ENCODE results near the gene SPON2. TPM values are rescaled to one million over a fixed set of nuclear protein-coding genes. Genes with fewer than 3 reads are reported as not detected.

The SPON2 gene
- polyA plus RNA-seq (2013, experiment 1 of 2): 5.9 TPM
- polyA plus RNA-seq (2013, experiment 2 of 2): 5.8 TPM

DNA sequence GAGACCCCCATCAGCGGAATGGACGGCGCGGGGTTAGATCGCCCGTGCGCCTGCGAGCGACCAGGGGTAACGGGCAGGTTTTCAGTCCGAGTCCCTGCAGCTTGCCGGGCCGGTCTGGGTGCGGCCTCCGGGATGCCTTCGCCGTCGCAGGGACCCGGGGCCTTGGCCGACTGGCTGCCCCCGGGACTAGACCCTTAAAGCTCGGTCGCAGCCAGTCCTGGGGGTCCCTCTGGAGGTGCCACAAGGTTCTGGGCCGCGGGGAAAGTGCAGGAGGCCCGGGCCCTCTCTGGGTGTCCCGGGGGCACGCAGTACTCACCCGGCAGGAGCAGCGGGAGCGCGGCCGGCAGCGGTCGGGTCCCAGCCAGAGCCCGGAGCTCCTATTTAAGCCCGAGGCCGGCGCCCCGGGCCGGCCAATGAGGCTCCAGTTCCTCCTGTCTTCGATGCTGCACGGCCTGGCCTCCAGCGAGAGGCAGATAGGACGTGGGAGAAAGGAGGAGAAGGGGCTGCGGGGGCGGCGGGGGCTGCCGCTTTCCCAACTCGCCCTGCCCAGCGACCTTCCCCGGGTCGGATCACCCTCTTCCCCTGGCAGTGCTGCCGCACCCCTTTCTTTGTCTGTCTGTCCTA is at the start of gene SPON2:
TSS of gene SPON2 (minus strand) at position 356 of the 624 bp plus-strand sequence.
- Histone ChIP-seq H3K36me3 (replicated peaks in 1 of 2; ENCODE audit: control insufficient read depth in 2 of 2, insufficient read depth in 2 of 2, low read length in 2 of 2) (no peaks in the 10 kb centered on the region), H2AFZ (ENCODE audit: low read length) (peak within 1 kb of the TSS; percentile 91), H2BK12ac (ENCODE audit: low read length) (peak within 1 kb of the TSS; percentile 22), H3K79me1 (ENCODE audit: low read depth, low read length) (peaks cover 5% of the 10 kb centered on the region), H2BK5ac (ENCODE audit: low read length) (peak within 1 kb of the TSS; percentile 75), H3K18ac (ENCODE audit: low read length) (peak within 1 kb of the TSS; percentile 97), H4K91ac (ENCODE audit: low read depth, low read length, poor library complexity) (peak within 1 kb of the TSS; percentile 9), H3K9ac (ENCODE audit: low read depth, low read length, poor library complexity) (peak within 1 kb of the TSS; percentile 78), H3K14ac (ENCODE audit: low read length) (peak within 1 kb of the TSS; percentile 97), H3K4me2 (ENCODE audit: insufficient read depth, low read length, poor library complexity, severe bottlenecking) (peak within 1 kb of the TSS; percentile 73), H3K27ac (replicated peaks; ENCODE audit: low read length) (no peak within 1 kb of the TSS), H2BK15ac (ENCODE audit: low read length) (peak within 1 kb of the TSS; percentile 85), H3K9me3 (replicated peaks in 1 of 2; ENCODE audit: control insufficient read depth in 2 of 2, insufficient read depth in 1 of 2, low read depth in 1 of 2, low read length in 2 of 2) (peaks cover 5 to 10% of the 10 kb centered on the region in 2 donors), H2BK120ac (ENCODE audit: low read depth, low read length) (peak within 1 kb of the TSS; percentile 47), H2AK5ac (ENCODE audit: low read depth, low read length) (peak within 1 kb of the TSS; percentile 96), H3K27me3 (ENCODE audit: control insufficient read depth in 3 of 3, insufficient read depth in 3 of 3, low read depth in 1 of 3, low read length in 3 of 3) (peaks cover 25 to 82% (median 57%) of the 10 kb centered on the region in 3 experiments), H3K4ac (ENCODE audit: low read length) (peak within 1 kb of the TSS; percentile 37), H4K8ac (ENCODE audit: low read depth, low read length) (no peak within 1 kb of the TSS), H3K23ac (ENCODE audit: low read depth, low read length, poor library complexity) (peak within 1 kb of the TSS; percentile 80), H3K4me1 (ENCODE audit: control insufficient read depth in 2 of 2, insufficient read depth in 1 of 2, low read depth in 1 of 2, low read length in 2 of 2) (peaks cover 0 to 7% of the 10 kb centered on the region in 2 donors), H3K4me3 (ENCODE audit: low read length in 2 of 2) (peak within 1 kb of the TSS; percentile 17 to 72)
- no CpG with 5 or more reads among the region's 54 CpGs for WGBS, 2 donors (ENCODE audit: extremely low coverage in 2 of 2, insufficient read length in 2 of 2, insufficient replicate concordance in 1 of 2)
- peak; percentile 47 for DNase-seq (ENCODE audit: low spot score)

DNA sequence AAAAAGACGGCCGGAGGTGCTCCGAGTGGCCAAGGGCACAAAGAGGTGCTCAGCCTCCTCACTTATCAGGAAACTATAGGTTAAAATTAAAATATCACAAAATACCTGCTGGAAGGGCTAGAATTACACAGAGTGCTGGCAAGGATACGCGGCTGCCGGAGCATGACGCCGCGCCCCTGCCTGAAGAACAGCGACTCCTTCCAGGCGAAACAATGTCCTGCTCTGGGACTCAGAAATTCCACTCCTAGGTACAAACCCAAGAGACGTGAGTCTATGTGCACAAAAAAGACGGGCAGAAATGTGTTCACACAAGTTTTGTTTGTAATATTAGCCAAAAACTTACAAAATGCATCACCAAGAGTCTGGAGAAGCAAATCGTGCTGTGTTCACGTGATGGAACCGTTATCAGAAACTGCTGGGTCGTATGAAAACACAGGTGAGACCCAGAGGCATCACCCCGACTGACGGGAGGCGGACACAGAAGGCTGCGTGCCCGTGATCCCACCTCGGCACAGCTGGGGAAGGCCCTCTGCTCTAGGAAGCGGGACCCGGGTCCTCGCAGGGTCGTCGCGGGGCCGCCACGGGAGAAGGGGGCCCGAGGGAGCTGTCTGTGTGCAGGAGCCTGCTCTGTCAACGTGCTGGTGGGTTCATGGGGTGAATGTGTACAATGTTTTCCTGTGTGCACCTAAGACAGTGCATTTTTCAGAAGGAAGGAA is 48.9 kb upstream of the SPON2 start:
- no peak overlapping the region for H2AFZ ChIP-seq (ENCODE audit: low read length)
- H2AK5ac ChIP-seq (ENCODE audit: low read depth, low read length): no peak overlapping the region
- no peak overlapping the region for H4K8ac ChIP-seq (ENCODE audit: low read depth, low read length)
- H3K79me1 ChIP-seq (ENCODE audit: low read depth, low read length): peaks cover 24% of the 10 kb centered on the region
- H3K4me2 ChIP-seq (ENCODE audit: insufficient read depth, low read length, poor library complexity, severe bottlenecking): no peak overlapping the region
- no peak overlapping the region for H2BK12ac ChIP-seq (ENCODE audit: low read length)
- no peaks in the 10 kb centered on the region for H3K4me1 ChIP-seq (ENCODE audit: control insufficient read depth in 2 of 2, insufficient read depth in 1 of 2, low read depth in 1 of 2, low read length in 2 of 2)
- H3K27me3 ChIP-seq (ENCODE audit: control insufficient read depth in 3 of 3, insufficient read depth in 3 of 3, low read depth in 1 of 3, low read length in 3 of 3): no peaks in the 10 kb centered on the region
- H4K91ac ChIP-seq (ENCODE audit: low read depth, low read length, poor library complexity): no peak overlapping the region
- H2BK5ac ChIP-seq (ENCODE audit: low read length): no peak overlapping the region
- H2BK15ac ChIP-seq (ENCODE audit: low read length): no peak overlapping the region
- no peak overlapping the region for H3K9ac ChIP-seq (ENCODE audit: low read depth, low read length, poor library complexity)
- no peak overlapping the region for H3K18ac ChIP-seq (ENCODE audit: low read length)
- H3K14ac ChIP-seq (ENCODE audit: low read length): no peak overlapping the region
- no peak for DNase-seq (ENCODE audit: low spot score)
- no peak overlapping the region for H2BK120ac ChIP-seq (ENCODE audit: low read depth, low read length)
- no peak overlapping the region for H3K27ac ChIP-seq (replicated peaks; ENCODE audit: low read length)
- no peak overlapping the region for H3K4me3 ChIP-seq (ENCODE audit: low read length in 2 of 2)
- H3K36me3 ChIP-seq (replicated peaks in 1 of 2; ENCODE audit: control insufficient read depth in 2 of 2, insufficient read depth in 2 of 2, low read length in 2 of 2): peaks cover 46 to 86% of the 10 kb centered on the region in 2 donors
- H3K4ac ChIP-seq (ENCODE audit: low read length): no peak overlapping the region
- no CpG with 5 or more reads among the region's 33 CpGs for WGBS, 2 donors (ENCODE audit: extremely low coverage in 2 of 2, insufficient read length in 2 of 2, insufficient replicate concordance in 1 of 2)
- peaks cover 0 to 3% of the 10 kb centered on the region in 2 donors for H3K9me3 ChIP-seq (replicated peaks in 1 of 2; ENCODE audit: control insufficient read depth in 2 of 2, insufficient read depth in 1 of 2, low read depth in 1 of 2, low read length in 2 of 2)
- H3K23ac ChIP-seq (ENCODE audit: low read depth, low read length, poor library complexity): peak overlapping the region; percentile 65

DNA sequence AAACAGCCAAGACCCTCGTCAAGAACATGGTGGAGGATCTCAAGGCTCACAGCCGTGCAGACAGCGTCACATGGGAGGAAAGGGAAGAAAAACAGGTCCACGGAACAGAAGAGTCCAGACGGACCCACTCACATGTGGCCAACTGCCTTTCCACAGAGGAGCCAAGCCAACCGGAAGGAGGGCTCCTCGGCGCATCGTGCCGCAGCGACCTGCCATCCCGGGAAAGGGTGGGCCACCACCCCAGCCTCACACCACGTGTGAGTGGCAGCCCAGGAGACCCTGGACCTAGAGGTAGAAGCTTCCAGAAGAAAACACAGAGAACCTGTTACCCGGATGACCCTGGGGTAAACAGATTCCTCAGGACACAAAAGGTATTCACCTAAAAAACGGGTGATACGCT is 48.2 kb upstream of the SPON2 start:
- Histone ChIP-seq H2BK5ac (ENCODE audit: low read length) (no peak overlapping the region), H2BK12ac (ENCODE audit: low read length) (peak overlapping the region; percentile 65), H3K4me1 (ENCODE audit: control insufficient read depth in 2 of 2, insufficient read depth in 1 of 2, low read depth in 1 of 2, low read length in 2 of 2) (no peaks in the 10 kb centered on the region), H4K91ac (ENCODE audit: low read depth, low read length, poor library complexity) (no peak overlapping the region), H3K4ac (ENCODE audit: low read length) (no peak overlapping the region), H3K4me2 (ENCODE audit: insufficient read depth, low read length, poor library complexity, severe bottlenecking) (no peak overlapping the region), H3K14ac (ENCODE audit: low read length) (no peak overlapping the region), H3K4me3 (ENCODE audit: low read length in 2 of 2) (peak overlapping the region in 1 of 2 donors; percentile 34), H3K27me3 (ENCODE audit: control insufficient read depth in 3 of 3, insufficient read depth in 3 of 3, low read depth in 1 of 3, low read length in 3 of 3) (no peaks in the 10 kb centered on the region), H3K18ac (ENCODE audit: low read length) (no peak overlapping the region), H2BK15ac (ENCODE audit: low read length) (no peak overlapping the region), H2BK120ac (ENCODE audit: low read depth, low read length) (no peak overlapping the region), H3K36me3 (replicated peaks in 1 of 2; ENCODE audit: control insufficient read depth in 2 of 2, insufficient read depth in 2 of 2, low read length in 2 of 2) (peaks cover 47 to 86% of the 10 kb centered on the region in 2 donors), H3K27ac (replicated peaks; ENCODE audit: low read length) (no peak overlapping the region), H2AFZ (ENCODE audit: low read length) (no peak overlapping the region), H3K23ac (ENCODE audit: low read depth, low read length, poor library complexity) (no peak overlapping the region), H3K79me1 (ENCODE audit: low read depth, low read length) (peaks cover 24% of the 10 kb centered on the region), H3K9ac (ENCODE audit: low read depth, low read length, poor library complexity) (no peak overlapping the region), H2AK5ac (ENCODE audit: low read depth, low read length) (no peak overlapping the region), H4K8ac (ENCODE audit: low read depth, low read length) (no peak overlapping the region), H3K9me3 (replicated peaks in 1 of 2; ENCODE audit: control insufficient read depth in 2 of 2, insufficient read depth in 1 of 2, low read depth in 1 of 2, low read length in 2 of 2) (peaks cover 0 to 3% of the 10 kb centered on the region in 2 donors)
- no CpG with 5 or more reads among the region's 16 CpGs for WGBS, 2 donors (ENCODE audit: extremely low coverage in 2 of 2, insufficient read length in 2 of 2, insufficient replicate concordance in 1 of 2)
- DNase-seq (ENCODE audit: low spot score): no peak

DNA sequence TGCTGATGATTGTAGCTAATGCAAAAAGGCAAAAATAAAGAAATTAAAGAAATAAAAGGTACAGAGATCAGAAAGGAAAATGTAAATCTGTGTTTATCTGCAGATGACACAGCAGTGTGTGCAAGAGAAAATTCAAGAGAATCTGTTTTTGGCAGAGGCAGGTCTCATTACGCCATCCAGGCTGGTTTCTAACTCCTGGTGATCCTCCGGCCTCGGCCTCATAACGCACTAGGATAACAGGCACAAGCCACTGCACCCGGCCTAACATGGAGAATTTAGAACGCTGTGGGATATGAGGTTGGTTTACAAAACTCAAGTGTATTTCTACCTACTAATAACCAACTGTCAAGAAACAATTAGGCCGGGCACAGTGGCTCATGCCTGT is 47.2 kb upstream of the SPON2 start:
- H3K14ac ChIP-seq (ENCODE audit: low read length): no peak overlapping the region
- H3K9me3 ChIP-seq (replicated peaks in 1 of 2; ENCODE audit: control insufficient read depth in 2 of 2, insufficient read depth in 1 of 2, low read depth in 1 of 2, low read length in 2 of 2): peaks cover 0 to 3% of the 10 kb centered on the region in 2 donors
- H4K8ac ChIP-seq (ENCODE audit: low read depth, low read length): no peak overlapping the region
- no peaks in the 10 kb centered on the region for H3K27me3 ChIP-seq (ENCODE audit: control insufficient read depth in 3 of 3, insufficient read depth in 3 of 3, low read depth in 1 of 3, low read length in 3 of 3)
- no peak overlapping the region for H2AFZ ChIP-seq (ENCODE audit: low read length)
- H3K4me3 ChIP-seq (ENCODE audit: low read length in 2 of 2): no peak overlapping the region
- H2AK5ac ChIP-seq (ENCODE audit: low read depth, low read length): no peak overlapping the region
- WGBS, 2 donors (ENCODE audit: extremely low coverage in 2 of 2, insufficient read length in 2 of 2, insufficient replicate concordance in 1 of 2): no CpG with 5 or more reads among the region's 7 CpGs
- no peak overlapping the region for H2BK12ac ChIP-seq (ENCODE audit: low read length)
- H3K36me3 ChIP-seq (replicated peaks in 1 of 2; ENCODE audit: control insufficient read depth in 2 of 2, insufficient read depth in 2 of 2, low read length in 2 of 2): peaks cover 47 to 86% of the 10 kb centered on the region in 2 donors
- H3K9ac ChIP-seq (ENCODE audit: low read depth, low read length, poor library complexity): no peak overlapping the region
- H3K18ac ChIP-seq (ENCODE audit: low read length): no peak overlapping the region
- H3K79me1 ChIP-seq (ENCODE audit: low read depth, low read length): peaks cover 19% of the 10 kb centered on the region
- no peak overlapping the region for H4K91ac ChIP-seq (ENCODE audit: low read depth, low read length, poor library complexity)
- no peaks in the 10 kb centered on the region for H3K4me1 ChIP-seq (ENCODE audit: control insufficient read depth in 2 of 2, insufficient read depth in 1 of 2, low read depth in 1 of 2, low read length in 2 of 2)
- H2BK120ac ChIP-seq (ENCODE audit: low read depth, low read length): no peak overlapping the region
- H3K27ac ChIP-seq (replicated peaks; ENCODE audit: low read length): no peak overlapping the region
- no peak overlapping the region for H2BK15ac ChIP-seq (ENCODE audit: low read length)
- H3K4ac ChIP-seq (ENCODE audit: low read length): no peak overlapping the region
- no peak for DNase-seq (ENCODE audit: low spot score)
- H3K23ac ChIP-seq (ENCODE audit: low read depth, low read length, poor library complexity): no peak overlapping the region
- H3K4me2 ChIP-seq (ENCODE audit: insufficient read depth, low read length, poor library complexity, severe bottlenecking): no peak overlapping the region
- no peak overlapping the region for H2BK5ac ChIP-seq (ENCODE audit: low read length)
